ENCODE data around the gene ZNF799. TPM values are rescaled to one million over a fixed set of nuclear protein-coding genes. Genes with fewer than 3 reads are reported as not detected.
"Not testable (repeated sequence)": the region's sequence is repeated elsewhere in the genome, so short reads cannot be mapped to it uniquely, and the experiment has no call there.

Gene ZNF799
- total RNA-seq, 1 donor: 3.3 TPM

DNA sequence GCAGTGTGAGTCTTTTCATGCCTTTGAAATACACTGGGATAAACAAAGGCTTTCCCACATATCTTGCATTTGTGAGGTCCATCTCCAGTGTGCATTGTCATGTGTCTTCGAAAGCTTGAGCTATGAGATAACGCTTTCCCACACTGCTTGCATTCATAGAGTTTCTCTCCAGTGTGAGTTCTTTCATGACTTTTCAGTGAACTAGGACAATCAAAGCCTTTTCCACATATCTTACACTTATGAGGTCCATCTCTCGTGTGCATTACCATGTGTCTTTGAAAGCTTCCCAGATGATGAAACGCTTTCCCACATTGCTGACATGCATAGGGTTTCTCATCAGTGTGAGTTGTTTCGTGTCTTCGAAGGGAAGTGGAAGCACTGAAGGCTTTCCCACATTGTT, 9.9 kb downstream of the ZNF799 start:
- not testable (repeated sequence) for H3K4me1 ChIP-seq (ENCODE audit: insufficient read depth, low read length); H3K27ac ChIP-seq (ENCODE audit: low read depth, low read length); DNase-seq (ENCODE audit: insufficient read length, low spot score, missing footprints); H3K9me3 ChIP-seq (ENCODE audit: low read depth, low read length); H2AFZ ChIP-seq (ENCODE audit: low read length); H3K4me2 ChIP-seq (ENCODE audit: insufficient read depth, low read length); H4K20me1 ChIP-seq (ENCODE audit: insufficient read depth, low read length); H3K27me3 ChIP-seq (ENCODE audit: insufficient read depth, low read length); H3K79me2 ChIP-seq (ENCODE audit: insufficient read depth, low read length); H3K4me3 ChIP-seq (ENCODE audit: insufficient read depth, low read length)
- H3K36me3 ChIP-seq (ENCODE audit: insufficient read depth, low read length): peaks cover 17% of the 10 kb centered on the region

GRCh38 chr19:12386365-12386764, 14.7 kb downstream of the ZNF799 start:
- H3K36me3 ChIP-seq (ENCODE audit: insufficient read depth, low read length); H3K4me1 ChIP-seq (ENCODE audit: insufficient read depth, low read length); H3K4me2 ChIP-seq (ENCODE audit: insufficient read depth, low read length); H3K4me3 ChIP-seq (ENCODE audit: insufficient read depth, low read length); H2AFZ ChIP-seq (ENCODE audit: low read length); H3K79me2 ChIP-seq (ENCODE audit: insufficient read depth, low read length); H3K27ac ChIP-seq (ENCODE audit: low read depth, low read length); H3K27me3 ChIP-seq (ENCODE audit: insufficient read depth, low read length); H4K20me1 ChIP-seq (ENCODE audit: insufficient read depth, low read length); H3K9me3 ChIP-seq (ENCODE audit: low read depth, low read length); DNase-seq (ENCODE audit: insufficient read length, low spot score, missing footprints): not testable (repeated sequence)

DNA sequence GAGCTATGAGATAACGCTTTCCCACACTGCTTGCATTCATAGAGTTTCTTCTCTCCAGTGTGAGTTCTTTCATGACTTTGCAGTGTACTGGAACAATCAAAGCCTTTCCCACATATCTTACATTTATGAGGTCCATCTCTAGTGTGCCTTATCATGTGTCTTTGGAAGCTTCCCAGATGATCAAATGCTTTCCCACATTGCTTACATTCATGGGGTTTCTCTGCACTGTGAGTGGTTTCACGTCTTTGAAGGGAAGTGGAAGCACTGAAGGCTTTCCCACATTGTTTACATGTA, 20.7 kb downstream of the ZNF799 start:
- H3K9me3 ChIP-seq (ENCODE audit: low read depth, low read length): peaks cover 14% of the 10 kb centered on the region
- H4K20me1 ChIP-seq (ENCODE audit: insufficient read depth, low read length): no peaks in the 10 kb centered on the region
- no peaks in the 10 kb centered on the region for H3K27me3 ChIP-seq (ENCODE audit: insufficient read depth, low read length)
- no peak overlapping the region for H3K4me3 ChIP-seq (ENCODE audit: insufficient read depth, low read length)
- TF ChIP-seq, protein P1, sequence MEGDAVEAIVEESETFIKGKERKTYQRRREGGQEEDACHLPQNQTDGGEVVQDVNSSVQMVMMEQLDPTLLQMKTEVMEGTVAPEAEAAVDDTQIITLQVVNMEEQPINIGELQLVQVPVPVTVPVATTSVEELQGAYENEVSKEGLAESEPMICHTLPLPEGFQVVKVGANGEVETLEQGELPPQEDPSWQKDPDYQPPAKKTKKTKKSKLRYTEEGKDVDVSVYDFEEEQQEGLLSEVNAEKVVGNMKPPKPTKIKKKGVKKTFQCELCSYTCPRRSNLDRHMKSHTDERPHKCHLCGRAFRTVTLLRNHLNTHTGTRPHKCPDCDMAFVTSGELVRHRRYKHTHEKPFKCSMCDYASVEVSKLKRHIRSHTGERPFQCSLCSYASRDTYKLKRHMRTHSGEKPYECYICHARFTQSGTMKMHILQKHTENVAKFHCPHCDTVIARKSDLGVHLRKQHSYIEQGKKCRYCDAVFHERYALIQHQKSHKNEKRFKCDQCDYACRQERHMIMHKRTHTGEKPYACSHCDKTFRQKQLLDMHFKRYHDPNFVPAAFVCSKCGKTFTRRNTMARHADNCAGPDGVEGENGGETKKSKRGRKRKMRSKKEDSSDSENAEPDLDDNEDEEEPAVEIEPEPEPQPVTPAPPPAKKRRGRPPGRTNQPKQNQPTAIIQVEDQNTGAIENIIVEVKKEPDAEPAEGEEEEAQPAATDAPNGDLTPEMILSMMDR (IDR thresholded peaks at IDR 0.05; ENCODE audit: extremely low read depth, low read depth, low read length): no peak
- no peaks in the 10 kb centered on the region for H3K79me2 ChIP-seq (ENCODE audit: insufficient read depth, low read length)
- no peak overlapping the region for H3K27ac ChIP-seq (ENCODE audit: low read depth, low read length)
- H3K4me2 ChIP-seq (ENCODE audit: insufficient read depth, low read length): no peak overlapping the region
- no peak overlapping the region for H2AFZ ChIP-seq (ENCODE audit: low read length)
- DNase-seq (ENCODE audit: insufficient read length, low spot score, missing footprints): no peak
- H3K36me3 ChIP-seq (ENCODE audit: insufficient read depth, low read length): no peaks in the 10 kb centered on the region
- no peaks in the 10 kb centered on the region for H3K4me1 ChIP-seq (ENCODE audit: insufficient read depth, low read length)

GRCh38 chr19:12379732-12380443, 21.2 kb downstream of the ZNF799 start:
- TF ChIP-seq, protein P1 (IDR thresholded peaks at IDR 0.05; ENCODE audit: extremely low read depth, low read depth, low read length): no peak
- no peak overlapping the region for H3K27ac ChIP-seq (ENCODE audit: low read depth, low read length)
- H3K4me1 ChIP-seq (ENCODE audit: insufficient read depth, low read length): no peaks in the 10 kb centered on the region
- no peaks in the 10 kb centered on the region for H3K36me3 ChIP-seq (ENCODE audit: insufficient read depth, low read length)
- H2AFZ ChIP-seq (ENCODE audit: low read length): no peak overlapping the region
- no peak overlapping the region for H3K4me2 ChIP-seq (ENCODE audit: insufficient read depth, low read length)
- no peaks in the 10 kb centered on the region for H3K27me3 ChIP-seq (ENCODE audit: insufficient read depth, low read length)
- H4K20me1 ChIP-seq (ENCODE audit: insufficient read depth, low read length): no peaks in the 10 kb centered on the region
- no peak overlapping the region for H3K4me3 ChIP-seq (ENCODE audit: insufficient read depth, low read length)
- no peaks in the 10 kb centered on the region for H3K79me2 ChIP-seq (ENCODE audit: insufficient read depth, low read length)
- DNase-seq (ENCODE audit: insufficient read length, low spot score, missing footprints): no peak
- peaks cover 14% of the 10 kb centered on the region for H3K9me3 ChIP-seq (ENCODE audit: low read depth, low read length)

DNA sequence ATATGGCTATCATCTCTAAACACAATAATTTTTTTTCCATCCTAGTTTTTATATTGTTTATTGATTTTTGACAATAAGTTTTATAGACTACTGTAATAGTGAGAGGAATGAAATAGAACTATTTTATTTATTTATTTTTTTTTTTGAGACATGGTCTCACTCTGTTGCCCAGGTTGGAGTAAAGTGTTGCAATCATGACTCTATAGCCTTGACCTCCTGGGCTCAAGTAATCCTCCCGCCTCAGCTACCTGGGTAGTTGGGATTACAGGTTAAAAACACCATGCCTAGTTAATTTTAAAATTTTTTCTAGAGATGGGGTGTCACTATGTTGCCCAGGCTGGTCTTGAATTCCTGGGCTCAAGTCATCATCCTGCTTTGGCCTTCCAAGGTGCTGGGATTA, 27.0 kb downstream of the ZNF799 start:
- no peaks in the 10 kb centered on the region for H3K4me1 ChIP-seq (ENCODE audit: insufficient read depth, low read length)
- H3K9me3 ChIP-seq (ENCODE audit: low read depth, low read length): peaks cover 7% of the 10 kb centered on the region
- H3K4me3 ChIP-seq (ENCODE audit: insufficient read depth, low read length): no peak overlapping the region
- no peaks in the 10 kb centered on the region for H3K79me2 ChIP-seq (ENCODE audit: insufficient read depth, low read length)
- H2AFZ ChIP-seq (ENCODE audit: low read length): no peak overlapping the region
- H4K20me1 ChIP-seq (ENCODE audit: insufficient read depth, low read length): no peaks in the 10 kb centered on the region
- no peak overlapping the region for H3K4me2 ChIP-seq (ENCODE audit: insufficient read depth, low read length)
- TF ChIP-seq, protein P1 (IDR thresholded peaks at IDR 0.05; ENCODE audit: extremely low read depth, low read depth, low read length): no peak
- no peak for DNase-seq (ENCODE audit: insufficient read length, low spot score, missing footprints)
- no peaks in the 10 kb centered on the region for H3K36me3 ChIP-seq (ENCODE audit: insufficient read depth, low read length)
- no peak overlapping the region for H3K27ac ChIP-seq (ENCODE audit: low read depth, low read length)
- no peaks in the 10 kb centered on the region for H3K27me3 ChIP-seq (ENCODE audit: insufficient read depth, low read length)
